ENCODE data around the gene IL34.

- TF ChIP-seq CTCF (IDR thresholded peaks at IDR 0.05) (no peak), POLR2AphosphoS5 (IDR thresholded peaks at IDR 0.05) (no peak), POLR2A (IDR thresholded peaks at IDR 0.05) (no peak)
Measured at GRCh38 chr16:70663524-70664324, 17.4 kb downstream of the IL34 start.

Data from prostate gland (tissue), 2 donors.